Epithelial cell of proximal tubule (primary cell): ENCODE results near the gene CACNA1D. TPM values are rescaled to one million over a fixed set of nuclear protein-coding genes. Genes with fewer than 3 reads are reported as not detected.

ENCODE experiments used
- DNase-seq: peaks from one replicate; pipeline ENCODE4 v3.0.0-alpha.2; 2011; ENCODE audit warnings: low read depth
- H3K4me3 ChIP-seq: 2 replicates; pipeline ENCODE4 v1.5.1; 2011; ENCODE audit warnings: low read depth, mild to moderate bottlenecking, low read length
- total RNA-seq: library from RNA; depleted of rRNA; stranded (reverse); fragments of >200 nt; gene quantifications from 2 replicates; pipeline ENCODE4 v1.2.3, GENCODE V29; 2015
- TF ChIP-seq, protein P1 (sequence below): conservative IDR thresholded peaks from 2 replicates; pipeline ENCODE4 v1.5.1; 2012; ENCODE audit warnings: low read depth, mild to moderate bottlenecking, low read length

The CACNA1D gene
- total RNA-seq, 1 donor from 2014 or later = 1.9 TPM

DNA sequence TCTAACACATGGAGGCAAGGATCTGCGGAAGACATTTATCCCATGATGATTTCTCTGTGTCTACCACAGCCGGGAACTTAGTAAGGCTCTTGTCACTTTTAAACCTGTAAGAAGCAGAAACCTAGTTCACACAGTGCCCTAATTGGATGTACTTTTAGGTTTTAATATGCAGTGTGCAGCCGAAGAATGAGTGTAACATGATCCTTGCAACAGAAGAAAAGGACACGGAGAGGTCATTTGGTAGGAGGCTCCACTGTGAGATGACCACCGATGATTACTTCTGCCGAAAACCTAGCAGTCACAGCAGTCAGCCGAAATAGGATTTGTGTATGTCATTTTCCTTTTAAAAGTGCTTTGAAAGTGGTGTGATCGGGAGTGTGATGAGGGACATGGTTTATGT lies 6.8 kb downstream of the CACNA1D start:
- TF ChIP-seq, protein P1, sequence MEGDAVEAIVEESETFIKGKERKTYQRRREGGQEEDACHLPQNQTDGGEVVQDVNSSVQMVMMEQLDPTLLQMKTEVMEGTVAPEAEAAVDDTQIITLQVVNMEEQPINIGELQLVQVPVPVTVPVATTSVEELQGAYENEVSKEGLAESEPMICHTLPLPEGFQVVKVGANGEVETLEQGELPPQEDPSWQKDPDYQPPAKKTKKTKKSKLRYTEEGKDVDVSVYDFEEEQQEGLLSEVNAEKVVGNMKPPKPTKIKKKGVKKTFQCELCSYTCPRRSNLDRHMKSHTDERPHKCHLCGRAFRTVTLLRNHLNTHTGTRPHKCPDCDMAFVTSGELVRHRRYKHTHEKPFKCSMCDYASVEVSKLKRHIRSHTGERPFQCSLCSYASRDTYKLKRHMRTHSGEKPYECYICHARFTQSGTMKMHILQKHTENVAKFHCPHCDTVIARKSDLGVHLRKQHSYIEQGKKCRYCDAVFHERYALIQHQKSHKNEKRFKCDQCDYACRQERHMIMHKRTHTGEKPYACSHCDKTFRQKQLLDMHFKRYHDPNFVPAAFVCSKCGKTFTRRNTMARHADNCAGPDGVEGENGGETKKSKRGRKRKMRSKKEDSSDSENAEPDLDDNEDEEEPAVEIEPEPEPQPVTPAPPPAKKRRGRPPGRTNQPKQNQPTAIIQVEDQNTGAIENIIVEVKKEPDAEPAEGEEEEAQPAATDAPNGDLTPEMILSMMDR = no peak
- DNase-seq = no peak
- H3K4me3 ChIP-seq = no peak overlapping the region

DNA sequence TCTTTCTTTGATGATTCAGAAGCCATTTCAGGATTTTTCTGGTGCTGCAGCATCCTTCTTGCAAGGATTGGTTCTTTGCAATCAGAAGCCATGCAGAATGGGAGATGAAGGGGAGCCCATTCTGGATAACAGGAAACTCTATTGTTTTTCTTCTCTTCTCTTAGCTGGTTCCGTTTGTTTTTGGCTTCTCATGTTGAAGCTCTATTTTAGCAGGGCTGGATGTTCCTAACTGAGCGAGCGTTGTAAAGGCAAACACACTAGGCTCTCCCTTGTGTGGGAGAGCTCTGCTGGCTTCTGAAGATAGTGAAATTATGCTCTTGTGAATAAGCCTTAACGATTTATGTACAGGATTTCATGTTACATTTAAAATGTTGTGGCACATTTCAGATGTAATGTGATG lies 8.3 kb downstream of the CACNA1D start:
- TF ChIP-seq, protein P1 = no peak
- no peak overlapping the region for H3K4me3 ChIP-seq
- DNase-seq = no peak

DNA sequence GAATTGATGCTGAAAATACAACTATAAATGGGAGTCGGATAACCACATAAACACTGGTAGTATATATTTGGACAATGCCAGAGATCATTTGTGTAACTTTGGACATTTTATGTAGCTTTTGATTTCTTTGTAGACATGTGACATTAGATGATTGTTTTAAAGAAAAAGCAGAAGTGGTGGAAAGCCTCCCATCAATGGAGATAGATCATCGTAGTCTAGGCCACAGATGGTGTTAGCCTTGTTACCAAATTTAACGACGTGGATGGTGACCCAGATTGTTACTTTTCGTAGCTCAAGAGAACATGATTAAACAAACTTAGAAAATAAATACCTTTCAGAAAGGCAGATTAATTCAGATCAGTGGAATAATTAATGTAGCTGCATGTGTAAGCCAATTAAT lies 8.8 kb downstream of the CACNA1D start:
- TF ChIP-seq, protein P1 = no peak
- no peak for DNase-seq
- H3K4me3 ChIP-seq = no peak overlapping the region

DNA sequence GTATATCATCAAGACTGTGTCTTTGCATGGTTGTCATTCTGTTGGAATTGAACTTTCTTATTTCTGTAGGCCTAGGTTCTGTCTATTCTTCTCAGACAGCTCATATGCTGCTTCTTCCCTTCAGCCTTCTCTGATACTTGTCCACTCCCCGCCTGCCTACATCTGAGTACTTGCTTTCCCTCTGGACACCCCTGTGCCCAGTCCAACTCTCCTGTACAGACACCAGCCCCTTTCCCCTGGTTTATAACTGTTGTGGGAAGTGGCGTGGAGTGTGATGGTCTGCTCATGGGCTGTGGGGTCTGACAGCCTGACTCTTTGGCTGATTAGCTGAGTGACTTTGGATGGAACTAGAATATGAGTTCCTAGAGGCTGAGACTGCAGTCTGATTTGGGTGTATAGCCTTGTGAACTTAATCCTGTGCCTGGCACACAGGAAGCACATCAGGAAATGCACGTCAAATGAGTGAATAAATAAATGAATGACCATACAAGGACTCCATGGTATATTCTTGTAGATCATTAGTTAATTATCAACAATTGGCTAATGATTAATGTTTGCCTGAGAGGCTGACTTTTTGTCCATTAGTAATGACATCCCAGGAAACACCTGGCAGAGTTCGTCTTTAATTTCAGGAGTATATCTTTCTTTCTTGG lies 11.8 kb downstream of the CACNA1D start:
- peak; percentile 54 for DNase-seq
- TF ChIP-seq, protein P1 = no peak
- H3K4me3 ChIP-seq = no peak overlapping the region

DNA sequence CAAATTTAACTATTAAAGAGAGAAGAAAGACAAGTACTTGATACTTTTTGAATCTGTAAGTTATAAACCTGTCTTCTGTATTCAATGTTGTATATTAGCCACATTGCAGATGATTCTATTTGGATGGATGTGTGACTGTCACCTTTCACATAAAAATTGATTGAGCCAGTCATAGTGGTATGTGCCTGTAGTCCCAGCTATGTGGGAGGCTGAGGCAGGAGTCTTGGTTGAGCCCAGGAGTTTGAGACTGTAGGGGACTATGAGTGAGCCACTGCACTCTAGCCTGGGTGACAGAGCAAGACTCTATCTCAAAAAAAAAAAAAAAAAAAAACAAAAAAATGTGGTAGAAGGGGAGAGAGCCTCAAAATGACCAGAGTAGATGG lies 12.3 kb downstream of the CACNA1D start:
- TF ChIP-seq, protein P1 = no peak
- no peak for DNase-seq
- no peak overlapping the region for H3K4me3 ChIP-seq

DNA sequence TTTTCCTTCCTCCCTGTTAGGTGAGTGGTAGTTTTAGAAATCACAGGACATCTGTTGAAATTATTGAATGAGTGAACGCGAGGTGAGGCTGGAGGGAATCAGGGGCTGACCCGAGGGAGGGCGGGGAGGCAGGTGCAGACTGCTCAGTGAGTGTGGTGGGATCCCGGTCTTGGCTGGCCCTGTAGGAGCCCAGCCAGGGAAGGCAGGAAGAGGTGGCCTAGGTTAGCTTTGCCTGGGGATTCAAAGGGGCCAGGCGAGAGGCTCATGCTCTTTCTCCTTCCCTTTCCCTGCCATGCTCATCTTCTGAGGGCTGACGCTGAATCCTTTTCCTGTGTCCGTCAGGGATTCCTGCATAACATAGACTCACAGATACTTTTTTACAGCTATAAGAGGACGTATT lies 15.1 kb downstream of the CACNA1D start:
- DNase-seq = no peak
- no peak overlapping the region for H3K4me3 ChIP-seq
- TF ChIP-seq, protein P1 = no peak

DNA sequence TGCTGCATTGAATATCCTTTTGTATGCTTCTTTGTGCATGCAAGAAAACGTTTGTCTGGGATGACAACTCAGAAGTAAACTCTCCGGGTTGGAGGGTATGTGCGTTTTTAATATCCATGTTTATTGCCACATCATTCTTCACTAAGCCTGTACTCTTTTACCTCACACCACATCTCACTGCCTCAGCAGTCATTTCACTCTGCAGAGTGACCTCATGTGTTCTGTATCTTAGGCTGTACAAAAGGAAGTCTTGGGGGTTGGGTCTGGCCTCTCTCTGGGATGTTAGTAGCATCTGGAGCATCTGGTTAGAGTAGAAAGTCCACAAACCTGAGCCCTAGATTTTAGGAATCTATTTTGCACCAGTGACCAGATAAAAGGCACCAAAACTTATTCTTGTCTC lies 16.1 kb downstream of the CACNA1D start:
- H3K4me3 ChIP-seq = no peak overlapping the region
- DNase-seq = no peak
- TF ChIP-seq, protein P1 = no peak
